ENCODE data around the gene BMP8B. TPM values are rescaled to one million over a fixed set of nuclear protein-coding genes. Genes with fewer than 3 reads are reported as not detected.
A peak's percentile ranks its signal among the peaks of the same experiment; 100 is the strongest.

Gene BMP8B
- total RNA-seq = 1 to 10 TPM; 5.5 to 5.6 TPM
- 4.4 TPM for polyA plus RNA-seq (ENCODE audit: insufficient read depth, low read depth, low replicate concordance)
- long read RNA-seq, donor 1 = 0 reads
- long read RNA-seq, donor 2, full-length matches to known transcripts = 1 of 1 reads
- long read RNA-seq, donor 2, partial matches to known transcripts = 0 of 1 reads
- long read RNA-seq, donor 2, other reads (novel, unspliced or antisense) = 0 of 1 reads

GRCh38 chr1:39788758-39789570 is at the start of gene BMP8B:
TSS of gene BMP8B (minus strand) at chr1:39788865. CDS start at chr1:39788485, 380 bp downstream.
- peak; percentile 80 for DNase-seq
- Histone ChIP-seq H3K4me3 (peak within 1 kb of the TSS; percentile 57 to 59), H3K27me3 (no peaks in the 10 kb centered on the region), H3K4me1 (no peaks in the 10 kb centered on the region), H3K9me3 (no peaks in the 10 kb centered on the region), H3K36me3 (ENCODE audit: low read depth, missing control alignments) (no peaks in the 10 kb centered on the region), H3K27ac (no peak within 1 kb of the TSS)
- intact Hi-C loops (cut with DNase I; ENCODE audit: low total_unique reads) = no loop called here
- TF ChIP-seq CTCF (IDR thresholded peaks at IDR 0.05) (no peak), POLR2A (IDR thresholded peaks at IDR 0.05) (no peak)
- WGBS, 2 donors = 2 to 10% methylated on average over 6 to 43 of the region's 91 CpGs

- TF ChIP-seq POLR2A (IDR thresholded peaks at IDR 0.05) (no peak), CTCF (IDR thresholded peaks at IDR 0.05) (no peak)
- no peak for DNase-seq
- WGBS, 2 donors = 92 to 93% methylated on average over 3 of the region's 3 CpGs
- intact Hi-C loops (cut with DNase I; ENCODE audit: low total_unique reads) = no loop called here
- no peaks in the 10 kb centered on the region for H3K36me3 ChIP-seq (ENCODE audit: low read depth, missing control alignments)
- H3K4me3 ChIP-seq = no peak overlapping the region
- no peaks in the 10 kb centered on the region for H3K4me1 ChIP-seq
- no peaks in the 10 kb centered on the region for H3K27me3 ChIP-seq
- H3K27ac ChIP-seq = no peak overlapping the region
- H3K9me3 ChIP-seq = no peaks in the 10 kb centered on the region
These were observed 48.0 kb upstream of the BMP8B start for GRCh38 chr1:39836595-39837110.

GRCh38 chr1:39835935-39836594 is 47.4 kb upstream of the BMP8B start:
- no peak for DNase-seq
- TF ChIP-seq POLR2A (IDR thresholded peaks at IDR 0.05) (no peak), CTCF (IDR thresholded peaks at IDR 0.05) (no peak)
- H3K4me1 ChIP-seq = no peaks in the 10 kb centered on the region
- no peaks in the 10 kb centered on the region for H3K9me3 ChIP-seq
- 78 to 82% methylated on average over 7 of the region's 7 CpGs for WGBS, 2 donors
- no peaks in the 10 kb centered on the region for H3K27me3 ChIP-seq
- intact Hi-C loops (cut with DNase I; ENCODE audit: low total_unique reads) = no loop called here
- no peak overlapping the region for H3K4me3 ChIP-seq
- H3K36me3 ChIP-seq (ENCODE audit: low read depth, missing control alignments) = no peaks in the 10 kb centered on the region
- no peak overlapping the region for H3K27ac ChIP-seq

GRCh38 chr1:39835110-39835509 is 46.4 kb upstream of the BMP8B start:
- Histone ChIP-seq H3K27ac (no peak overlapping the region), H3K27me3 (no peaks in the 10 kb centered on the region), H3K4me1 (no peaks in the 10 kb centered on the region), H3K4me3 (no peak overlapping the region), H3K36me3 (ENCODE audit: low read depth, missing control alignments) (no peaks in the 10 kb centered on the region), H3K9me3 (no peaks in the 10 kb centered on the region)
- 37 to 56% methylated on average over 2 of the region's 2 CpGs for WGBS, 2 donors
- DNase-seq = no peak
- no peak for TF ChIP-seq POLR2A (IDR thresholded peaks at IDR 0.05)
- TF ChIP-seq CTCF (IDR thresholded peaks at IDR 0.05) = no peak
- intact Hi-C loops (cut with DNase I; ENCODE audit: low total_unique reads) = no loop called here
